ENCODE results near the gene MPDZ. TPM values are rescaled to one million over a fixed set of nuclear protein-coding genes. Genes with fewer than 3 reads are reported as not detected.

The MPDZ gene
- total RNA-seq, 1 donor from 2014 or later: 97.0 TPM

- TF ChIP-seq CTCF (IDR thresholded peaks at IDR 0.05; ENCODE audit: unreplicated experiment): no peak
- Mint-ChIP-seq H3K27ac (ENCODE audit: unreplicated experiment) (no peak overlapping the region), H3K27me3 (ENCODE audit: unreplicated experiment) (no peaks in the 10 kb centered on the region), H3K4me3 (ENCODE audit: unreplicated experiment) (no peak overlapping the region), H3K4me1 (ENCODE audit: unreplicated experiment) (no peaks in the 10 kb centered on the region), H3K36me3 (ENCODE audit: low read depth, unreplicated experiment) (peaks cover 13% of the 10 kb centered on the region), H3K9me3 (ENCODE audit: unreplicated experiment) (no peaks in the 10 kb centered on the region)
- no peak for DNase-seq (ENCODE audit: low spot score)
These were observed 38.2 kb downstream of the MPDZ start for GRCh38 chr9:13241283-13241682.

- no peaks in the 10 kb centered on the region for H3K4me1 Mint-ChIP-seq (ENCODE audit: unreplicated experiment)
- no peaks in the 10 kb centered on the region for H3K27me3 Mint-ChIP-seq (ENCODE audit: unreplicated experiment)
- DNase-seq (ENCODE audit: low spot score): no peak
- no peak for TF ChIP-seq CTCF (IDR thresholded peaks at IDR 0.05; ENCODE audit: unreplicated experiment)
- H3K27ac Mint-ChIP-seq (ENCODE audit: unreplicated experiment): no peak overlapping the region
- peaks cover 8% of the 10 kb centered on the region for H3K36me3 Mint-ChIP-seq (ENCODE audit: low read depth, unreplicated experiment)
- H3K4me3 Mint-ChIP-seq (ENCODE audit: unreplicated experiment): no peak overlapping the region
- H3K9me3 Mint-ChIP-seq (ENCODE audit: unreplicated experiment): no peaks in the 10 kb centered on the region
These were observed 39.8 kb downstream of the MPDZ start for GRCh38 chr9:13239660-13240059.

GRCh38 chr9:13239208-13239607, 40.3 kb downstream of the MPDZ start:
- no peak overlapping the region for H3K4me3 Mint-ChIP-seq (ENCODE audit: unreplicated experiment)
- peaks cover 8% of the 10 kb centered on the region for H3K36me3 Mint-ChIP-seq (ENCODE audit: low read depth, unreplicated experiment)
- H3K9me3 Mint-ChIP-seq (ENCODE audit: unreplicated experiment): no peaks in the 10 kb centered on the region
- no peak for DNase-seq (ENCODE audit: low spot score)
- no peak for TF ChIP-seq CTCF (IDR thresholded peaks at IDR 0.05; ENCODE audit: unreplicated experiment)
- no peaks in the 10 kb centered on the region for H3K27me3 Mint-ChIP-seq (ENCODE audit: unreplicated experiment)
- no peaks in the 10 kb centered on the region for H3K4me1 Mint-ChIP-seq (ENCODE audit: unreplicated experiment)
- no peak overlapping the region for H3K27ac Mint-ChIP-seq (ENCODE audit: unreplicated experiment)

GRCh38 chr9:13234932-13235331, 44.6 kb downstream of the MPDZ start:
- DNase-seq (ENCODE audit: low spot score): no peak
- no peaks in the 10 kb centered on the region for H3K27me3 Mint-ChIP-seq (ENCODE audit: unreplicated experiment)
- H3K4me3 Mint-ChIP-seq (ENCODE audit: unreplicated experiment): no peak overlapping the region
- H3K36me3 Mint-ChIP-seq (ENCODE audit: low read depth, unreplicated experiment): no peaks in the 10 kb centered on the region
- no peak for TF ChIP-seq CTCF (IDR thresholded peaks at IDR 0.05; ENCODE audit: unreplicated experiment)
- H3K4me1 Mint-ChIP-seq (ENCODE audit: unreplicated experiment): no peaks in the 10 kb centered on the region
- no peaks in the 10 kb centered on the region for H3K9me3 Mint-ChIP-seq (ENCODE audit: unreplicated experiment)
- no peak overlapping the region for H3K27ac Mint-ChIP-seq (ENCODE audit: unreplicated experiment)

GRCh38 chr9:13228431-13228830, 51.1 kb downstream of the MPDZ start:
- no peak for DNase-seq (ENCODE audit: low spot score)
- TF ChIP-seq CTCF (IDR thresholded peaks at IDR 0.05; ENCODE audit: unreplicated experiment): no peak
- Mint-ChIP-seq H3K4me3 (ENCODE audit: unreplicated experiment) (no peak overlapping the region), H3K27ac (ENCODE audit: unreplicated experiment) (no peak overlapping the region), H3K27me3 (ENCODE audit: unreplicated experiment) (no peaks in the 10 kb centered on the region), H3K9me3 (ENCODE audit: unreplicated experiment) (no peaks in the 10 kb centered on the region), H3K4me1 (ENCODE audit: unreplicated experiment) (peaks cover 2% of the 10 kb centered on the region), H3K36me3 (ENCODE audit: low read depth, unreplicated experiment) (peaks cover 6% of the 10 kb centered on the region)
